GM21723 (cell line): ENCODE data around the gene RTN3.
"Not testable (repeated sequence)": the region's sequence is repeated elsewhere in the genome, so short reads cannot be mapped to it uniquely, and the experiment has no call there.

ENCODE experiments used
- ATAC-seq: cut with Tn5 transposase; IDR thresholded peaks from one replicate; pipeline ENCODE4 v1.9.1; 2021; ENCODE audit warnings: mild to moderate bottlenecking, moderate library complexity; ENCODE audit not compliant: unreplicated experiment

Gene RTN3

DNA sequence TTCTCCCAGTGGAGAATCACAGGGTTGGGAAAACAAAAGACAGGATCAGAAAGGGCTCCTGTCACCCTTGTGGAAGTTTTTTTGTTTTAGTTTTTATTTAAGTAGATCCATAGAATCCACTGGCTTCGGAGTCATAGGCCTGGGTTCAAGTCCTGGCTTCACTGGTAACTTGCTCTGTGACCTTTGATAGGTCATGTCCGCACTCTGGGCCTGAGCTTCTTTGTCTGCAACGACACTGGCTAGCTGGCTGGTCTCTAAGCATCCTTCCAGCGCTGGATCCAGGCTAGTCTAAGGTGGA lies 85.9 kb downstream of the RTN3 start:
- ATAC-seq = no peak

DNA sequence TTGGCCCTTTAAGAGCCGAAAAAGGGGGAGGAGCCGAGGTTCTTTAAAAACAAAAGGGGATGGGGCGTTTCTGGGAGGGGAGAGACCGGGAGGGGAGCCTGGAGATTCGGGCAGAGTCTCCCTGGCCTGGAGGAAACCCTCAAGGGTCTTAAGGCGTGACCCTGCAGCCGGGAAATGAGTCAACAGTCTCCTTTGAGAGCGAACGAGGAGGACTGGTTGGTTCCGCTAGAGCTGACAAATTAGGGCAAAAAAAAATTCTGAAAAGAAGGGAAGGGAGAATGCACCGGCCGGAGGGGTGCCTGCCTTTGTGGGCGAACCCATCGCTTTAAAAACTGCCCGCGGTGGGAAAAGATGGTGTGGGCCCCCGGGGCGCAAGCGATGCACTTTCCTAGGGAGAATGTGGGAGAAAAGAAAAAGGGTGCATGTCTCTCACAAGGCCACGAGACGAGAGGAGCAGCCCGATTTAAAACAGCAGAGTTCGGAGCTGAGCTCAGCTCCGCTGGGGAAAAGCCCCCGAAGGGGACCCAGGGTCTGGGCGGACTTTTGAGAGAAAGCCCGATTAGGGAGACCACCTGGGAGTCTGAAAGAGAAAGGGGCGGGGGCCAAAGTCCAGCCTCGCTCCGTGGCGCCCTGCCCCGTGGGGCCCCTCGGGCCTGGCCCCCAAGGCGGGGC lies 86.4 kb downstream of the RTN3 start:
- ATAC-seq = no peak

DNA sequence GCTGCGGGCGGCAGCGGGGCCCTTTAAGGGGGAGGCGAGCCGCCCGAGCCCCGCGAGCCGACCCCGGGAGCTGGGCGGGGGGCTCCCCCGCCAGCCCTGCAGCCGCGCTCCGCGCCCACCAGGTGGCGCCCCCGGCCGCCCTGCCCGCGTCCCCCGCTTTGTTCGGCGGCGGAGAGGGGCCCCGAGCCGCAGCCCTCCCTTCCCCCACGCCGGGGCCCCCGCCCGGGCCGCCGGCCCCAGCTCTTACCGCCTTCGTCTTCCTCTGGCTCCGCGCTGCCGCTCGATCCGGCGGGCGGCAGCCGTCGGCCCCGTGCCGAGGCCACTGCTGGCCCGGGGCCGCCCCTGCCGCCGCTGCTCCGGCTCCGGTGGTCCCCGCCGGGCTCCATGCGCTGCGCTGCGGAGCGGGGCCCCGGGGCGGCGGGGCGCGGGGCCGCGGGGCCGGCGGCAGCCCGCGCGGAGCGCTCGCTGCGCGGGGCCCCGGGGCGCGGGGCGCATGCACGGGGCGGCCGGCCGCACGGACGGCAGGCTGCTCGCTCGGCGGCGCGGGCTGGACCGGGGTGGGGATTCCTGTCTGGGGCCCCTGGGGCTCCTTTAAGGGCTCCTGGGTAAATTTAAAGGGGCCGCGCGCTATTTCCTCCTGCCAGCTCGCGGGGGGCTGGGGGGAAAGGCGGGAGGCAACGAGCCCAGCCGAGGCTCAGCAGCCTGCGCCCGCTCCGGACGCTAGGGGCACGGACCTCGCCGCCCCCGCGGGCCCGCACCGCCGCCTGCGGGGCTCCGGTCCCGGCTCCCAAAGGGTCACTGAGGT lies 87.1 kb downstream of the RTN3 start, which contains the start of gene ZFTA:
TSS of gene ZFTA (minus strand) at position 539 of the 805 bp plus-strand sequence. CDS start at position 386, 153 bp downstream.
- ATAC-seq = peak; percentile 52

DNA sequence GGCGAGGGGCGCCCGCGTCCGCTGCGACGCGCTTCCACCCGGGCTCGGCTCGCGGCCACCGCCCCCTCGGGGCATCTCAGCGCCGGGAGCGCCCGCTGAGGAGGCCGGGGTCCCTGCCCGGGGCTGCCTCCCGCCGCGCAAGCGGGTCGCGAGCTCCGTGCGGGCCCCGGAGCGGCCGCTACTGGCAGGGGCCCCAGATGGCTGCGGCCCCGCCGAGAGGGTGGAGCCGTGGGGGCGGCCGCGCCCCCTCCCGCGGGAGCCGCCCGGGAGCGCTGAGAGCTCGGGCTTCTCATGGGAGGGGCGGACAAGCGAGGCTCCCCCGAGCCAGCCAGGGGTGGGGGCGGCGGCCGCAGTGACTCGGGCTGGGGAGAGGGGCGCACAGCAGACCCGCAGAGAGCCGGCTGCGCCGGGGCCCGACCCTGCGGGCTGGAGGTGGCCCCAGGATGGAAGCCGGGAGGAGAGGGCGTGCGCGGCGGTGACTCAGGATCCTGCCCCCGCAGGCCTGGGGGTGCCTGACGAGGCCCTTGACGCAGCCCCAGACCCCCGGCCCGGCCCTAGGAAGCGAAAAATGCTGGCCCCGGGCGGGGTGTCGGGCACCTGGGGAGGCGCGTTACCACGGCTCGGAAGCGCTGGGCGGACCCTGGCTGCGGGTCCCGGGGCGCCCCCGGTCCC lies 87.9 kb downstream of the RTN3 start:
- ATAC-seq = peak; percentile 48

DNA sequence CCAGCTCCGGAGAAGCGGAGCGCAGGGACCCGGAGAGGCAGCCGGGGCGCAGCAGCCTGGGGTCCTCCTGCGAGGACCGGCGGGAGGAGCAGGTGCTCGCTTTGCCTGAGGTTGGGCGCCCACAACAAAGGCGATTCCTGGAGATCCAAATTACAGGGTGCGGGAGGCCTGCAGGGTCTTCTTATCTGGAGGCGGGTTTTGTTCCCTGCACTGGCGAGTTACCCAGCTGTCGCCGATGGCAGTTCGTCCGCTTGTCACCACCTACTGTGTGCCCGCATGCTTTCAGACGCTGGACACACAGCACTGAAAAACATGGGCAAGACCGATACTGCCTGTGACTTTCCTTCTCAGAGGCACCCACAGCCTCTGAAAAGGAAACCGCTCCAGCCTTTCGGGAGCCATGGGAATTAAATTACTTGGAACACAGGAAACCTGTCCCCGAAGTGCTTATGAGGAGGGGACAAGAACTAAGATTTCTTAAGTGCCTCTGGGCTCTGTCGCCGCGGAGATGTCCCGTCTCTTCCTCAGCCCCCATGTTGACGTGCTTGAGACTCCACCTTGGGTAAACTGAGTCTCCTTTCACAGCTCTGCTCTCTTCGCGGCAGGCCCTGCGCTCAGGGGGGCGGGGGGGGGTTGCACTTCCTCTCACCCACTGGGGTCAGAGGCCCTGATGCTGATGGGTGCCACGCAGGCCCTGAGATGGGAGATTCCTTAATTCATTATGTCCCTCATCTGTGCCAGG lies 88.6 kb downstream of the RTN3 start:
- no peak for ATAC-seq

DNA sequence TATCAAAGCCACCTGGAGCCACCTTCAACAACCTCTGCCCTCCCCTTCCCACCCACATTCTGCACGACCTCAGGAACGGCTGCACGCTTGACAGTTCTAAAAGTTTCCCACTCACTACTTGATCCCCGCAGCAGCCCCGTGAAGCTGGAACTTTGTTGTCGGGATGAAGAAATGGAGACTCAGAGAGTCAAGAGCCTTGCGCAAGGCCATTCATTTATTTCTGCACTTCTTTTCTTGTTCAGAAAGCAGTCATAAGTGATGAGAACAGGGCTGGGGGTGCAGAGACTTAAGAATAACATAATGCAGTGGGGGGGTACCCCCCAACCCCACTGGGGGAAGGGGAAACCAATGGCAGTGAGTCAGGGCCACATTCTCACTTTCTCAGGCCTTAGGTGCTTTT lies 89.5 kb downstream of the RTN3 start:
- ATAC-seq = no peak

DNA sequence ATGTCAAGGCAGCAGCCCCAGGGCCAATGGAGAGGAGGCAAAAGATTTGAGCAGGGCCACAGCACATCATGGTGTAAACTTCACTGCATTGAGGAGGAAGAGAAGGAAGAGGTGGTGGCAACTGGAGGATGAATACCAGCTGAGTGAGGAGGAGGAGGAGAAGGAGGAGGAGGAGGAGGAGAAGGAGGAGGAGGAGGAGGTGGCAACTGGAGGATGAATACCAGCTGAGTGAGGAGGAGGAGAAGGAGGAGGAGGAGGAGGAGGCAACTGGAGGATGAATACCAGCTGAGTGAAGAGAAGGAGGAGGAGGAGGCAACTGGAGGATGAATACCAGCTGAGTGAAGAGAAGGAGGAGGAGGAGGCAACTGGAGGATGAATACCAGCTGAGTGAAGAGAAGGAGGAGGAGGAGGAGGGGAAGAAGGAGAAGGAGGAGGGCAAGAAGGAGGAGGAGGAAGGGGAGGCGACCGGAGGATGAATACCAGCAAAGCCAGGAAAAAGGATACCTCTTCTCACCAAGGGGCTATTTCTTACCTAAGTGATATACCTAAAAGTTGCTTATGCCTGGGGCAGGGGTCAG lies 90.5 kb downstream of the RTN3 start:
- not testable (repeated sequence) for ATAC-seq

DNA sequence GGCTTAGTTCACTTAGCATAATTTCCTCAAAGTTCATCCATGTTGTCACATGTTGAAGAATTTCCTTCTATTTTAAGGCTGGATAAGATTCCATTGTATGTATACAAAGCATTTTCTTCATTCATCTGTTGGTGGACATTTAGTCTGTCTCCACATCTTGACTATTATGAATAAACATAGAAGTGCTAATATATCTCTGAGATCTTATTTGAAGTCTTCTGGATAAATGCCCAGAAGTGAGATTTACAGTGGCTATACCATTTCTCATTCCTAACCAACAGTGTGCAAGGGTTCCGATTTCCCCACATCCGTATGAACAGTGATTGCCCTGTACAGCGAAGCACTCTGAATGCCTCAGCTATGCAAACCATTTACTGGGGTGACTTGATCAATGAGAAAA lies 93.9 kb downstream of the RTN3 start:
- ATAC-seq = no peak

DNA sequence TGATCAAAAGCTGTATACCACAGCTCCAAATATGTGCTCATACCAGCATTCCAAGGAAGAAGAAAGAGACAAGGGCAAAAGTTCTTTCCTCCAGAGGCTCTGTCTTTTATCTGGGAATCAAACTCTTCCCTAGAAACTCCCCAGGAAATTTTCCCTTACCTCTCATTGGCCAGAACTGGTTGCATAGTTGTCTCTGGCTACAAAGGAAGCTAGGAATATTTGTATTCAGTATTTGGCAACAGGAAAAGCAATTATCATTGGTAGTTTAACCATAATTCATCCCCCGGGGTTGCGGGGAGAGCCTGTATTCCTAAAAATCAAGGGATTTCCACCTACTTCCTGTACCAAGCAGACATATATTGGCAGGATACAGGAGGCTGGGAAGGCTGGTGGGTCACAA lies 97.7 kb downstream of the RTN3 start:
- ATAC-seq = no peak

DNA sequence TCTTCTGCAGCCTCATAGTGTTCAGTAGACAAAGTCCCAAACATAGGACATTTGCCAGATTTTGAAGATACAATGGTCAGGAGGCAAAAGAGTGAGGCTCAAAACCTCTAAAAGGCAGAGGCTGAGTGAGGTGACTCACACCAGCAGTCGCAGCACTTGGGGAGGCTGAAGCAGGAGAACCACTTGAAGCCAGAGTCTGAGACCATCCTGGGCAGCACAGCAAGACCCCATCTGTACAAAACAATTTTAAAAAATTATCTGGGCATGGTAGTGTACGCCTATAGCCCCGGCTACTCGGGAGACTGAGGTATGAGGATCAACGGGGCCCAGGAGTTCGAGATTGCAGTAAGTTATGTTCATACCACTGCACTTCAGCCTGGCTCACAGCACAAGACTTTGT lies 101.4 kb downstream of the RTN3 start:
- no peak for ATAC-seq

DNA sequence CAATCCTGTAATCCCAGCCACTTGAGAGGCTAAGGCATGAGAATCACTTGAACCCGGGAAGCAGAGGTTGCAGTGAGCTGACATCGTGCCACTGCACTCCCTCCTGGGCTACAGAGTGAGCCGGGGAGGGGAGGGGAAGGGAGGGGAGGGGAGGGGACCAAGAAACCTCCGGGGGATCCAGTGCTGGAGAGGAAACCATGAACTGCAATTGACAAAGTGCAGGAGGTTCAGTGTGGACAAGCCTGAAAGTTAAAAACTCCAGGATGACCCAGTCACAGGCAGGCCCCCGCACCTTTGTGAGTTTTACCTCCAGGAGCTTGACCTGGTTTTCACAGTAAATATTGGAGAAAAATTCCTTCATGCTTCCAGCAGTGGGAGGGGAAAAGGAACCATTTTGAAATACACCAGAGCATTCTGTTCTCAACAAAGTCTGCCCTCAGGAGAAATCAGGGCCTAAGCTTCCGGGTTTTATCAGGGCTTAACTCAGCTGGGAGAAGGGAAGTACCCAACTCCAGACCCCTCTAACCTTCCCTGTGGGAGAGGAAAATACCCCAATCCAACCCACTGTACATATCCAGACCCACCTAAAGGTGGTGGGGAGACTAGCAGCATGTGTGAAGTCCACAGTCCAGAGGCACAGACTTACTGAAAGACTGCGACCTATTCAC lies 102.8 kb downstream of the RTN3 start:
- no peak for ATAC-seq

DNA sequence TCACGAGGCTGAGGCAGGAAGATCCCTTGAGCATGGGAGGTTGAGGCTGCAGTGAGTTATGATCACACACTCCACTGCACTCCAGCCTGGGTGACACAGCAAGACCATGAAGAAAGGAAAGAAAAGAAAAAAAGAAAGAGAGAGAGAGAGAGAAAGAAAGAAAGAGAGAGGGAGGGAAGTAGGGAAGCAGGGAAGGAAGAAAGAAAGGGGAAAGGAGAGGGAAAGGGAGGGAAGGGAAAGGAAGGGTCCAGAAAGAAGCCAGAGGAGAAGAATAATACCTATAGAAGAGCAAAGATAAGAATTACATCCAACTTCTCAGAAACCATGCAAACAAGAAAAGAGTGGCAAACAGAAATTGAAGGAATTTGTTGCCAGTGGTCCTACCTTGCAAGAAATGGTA lies 104.5 kb downstream of the RTN3 start:
- ATAC-seq = no peak

DNA sequence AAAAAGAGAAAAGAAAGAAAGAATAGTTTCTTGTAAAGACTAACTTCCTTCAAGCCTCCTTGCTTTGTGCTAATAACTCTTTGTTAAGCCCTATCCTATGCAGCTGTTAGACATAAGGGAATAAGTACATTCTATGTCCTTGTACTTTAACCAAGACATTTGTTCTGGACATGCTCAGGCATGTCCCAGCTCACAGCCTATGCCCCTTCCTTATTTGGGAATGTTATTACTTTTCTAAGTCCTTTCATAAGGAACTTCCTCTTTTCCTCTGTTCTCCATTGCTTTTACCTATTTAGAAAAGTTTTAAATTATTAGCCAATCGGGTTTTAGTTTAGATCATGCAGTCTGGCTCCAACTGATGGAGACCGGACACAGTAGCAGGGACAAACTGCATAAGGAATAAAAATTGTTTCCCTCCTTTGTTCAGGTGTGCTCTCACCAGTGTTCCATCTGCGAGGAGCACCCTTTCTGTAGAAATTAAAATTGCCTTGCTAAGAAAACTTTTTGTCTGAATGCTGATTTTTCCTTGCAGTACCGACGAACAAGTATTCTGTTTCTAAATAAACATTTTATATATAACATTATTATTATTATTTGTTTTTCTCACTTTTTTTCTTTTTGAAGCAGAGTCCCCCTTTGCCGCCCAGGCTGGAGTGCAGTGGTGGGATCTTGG lies 110.3 kb downstream of the RTN3 start:
- no peak for ATAC-seq

DNA sequence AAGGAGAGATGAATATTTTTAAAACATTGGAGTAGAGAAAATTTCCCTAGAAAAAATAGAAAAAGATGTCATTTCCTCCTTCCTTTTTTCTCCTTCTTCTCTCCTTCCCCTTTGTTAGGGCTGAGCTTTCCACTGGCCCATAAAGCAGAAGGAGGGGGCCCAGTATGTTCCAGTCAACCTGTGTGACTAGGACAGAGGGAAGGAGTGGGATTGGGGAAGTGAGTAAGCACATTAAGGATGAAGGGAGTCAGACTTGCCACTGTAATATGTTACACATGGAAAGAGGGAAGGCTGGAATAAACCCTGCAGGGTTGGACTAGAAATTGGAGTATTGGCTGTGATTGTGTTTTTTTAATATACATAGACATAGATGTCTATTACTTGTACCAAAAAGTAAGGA lies 111.9 kb downstream of the RTN3 start:
- no peak for ATAC-seq

DNA sequence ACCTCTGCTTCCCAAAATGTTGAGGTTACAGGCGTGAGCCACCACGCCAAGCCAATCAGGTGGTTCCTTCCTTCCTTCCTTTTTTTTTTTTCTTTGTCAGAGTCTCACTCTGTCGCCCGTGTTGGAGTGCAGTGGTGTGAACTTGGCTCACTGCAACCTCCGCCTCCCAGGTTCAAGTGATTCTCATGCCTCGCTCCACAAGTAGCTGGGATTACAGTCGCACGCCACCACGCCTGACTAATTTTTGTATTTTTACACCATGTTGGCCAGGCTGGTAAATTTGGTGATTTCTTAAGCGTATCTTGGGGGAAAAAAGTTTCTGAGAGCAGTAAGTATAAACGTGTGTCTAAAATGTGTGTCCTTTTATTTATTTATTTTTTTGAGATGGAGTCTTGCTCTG lies 113.8 kb downstream of the RTN3 start:
- ATAC-seq = no peak

DNA sequence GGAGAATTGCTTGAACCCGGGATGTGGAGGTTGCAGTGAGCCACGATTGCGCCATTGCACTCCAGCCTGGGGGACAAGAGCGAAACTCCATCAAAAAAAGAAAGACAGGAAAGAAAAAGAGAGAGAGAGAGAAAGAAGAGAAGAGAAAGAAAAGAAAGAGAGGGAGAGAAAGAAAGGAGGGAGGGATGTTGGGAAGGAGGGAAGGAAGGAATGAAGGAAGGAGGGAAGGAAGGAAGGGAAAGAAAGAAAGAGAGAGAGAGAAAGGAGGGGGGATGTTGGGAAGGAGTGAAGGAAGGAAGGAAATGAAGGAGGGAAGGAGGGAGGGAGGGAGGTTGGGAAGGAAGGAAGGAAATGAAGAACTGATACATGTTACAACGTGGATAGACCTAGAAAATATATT lies 119.6 kb downstream of the RTN3 start:
- ATAC-seq = no peak

DNA sequence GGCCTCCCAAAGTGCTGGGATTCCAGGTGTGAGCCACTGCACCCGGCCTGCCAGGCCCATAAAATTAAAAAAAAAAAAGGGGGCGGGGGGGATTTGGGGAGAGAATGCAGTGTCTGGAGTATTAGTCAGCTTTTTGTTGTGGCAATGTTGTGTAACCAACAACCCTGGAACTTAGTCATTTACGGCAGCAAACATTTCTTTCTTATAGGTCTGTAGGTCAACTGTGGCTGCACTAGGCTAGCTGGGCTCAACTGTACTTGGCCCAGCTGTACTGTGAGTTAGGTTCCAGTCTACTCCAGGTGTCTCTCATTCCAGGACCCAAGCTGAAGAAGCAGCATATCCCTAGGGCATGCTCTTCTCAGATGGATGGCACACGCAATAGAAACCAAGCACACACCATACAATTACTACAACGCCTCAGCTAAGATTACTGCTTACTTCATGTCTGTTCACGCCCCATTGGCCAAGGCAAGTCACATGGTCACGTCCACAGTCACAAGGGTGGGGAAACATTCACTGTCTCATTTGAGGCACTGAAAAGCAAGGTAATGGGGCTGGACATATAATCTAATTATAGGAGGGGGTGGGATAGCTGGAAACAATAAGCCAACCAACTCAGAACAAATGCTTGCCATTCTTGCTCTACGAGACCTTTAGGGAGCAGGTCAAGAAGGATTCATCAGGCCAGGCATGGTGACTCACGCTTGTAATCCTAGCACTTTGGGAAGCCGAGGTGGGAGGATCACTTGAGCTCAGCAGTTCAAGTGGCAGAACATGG lies 121.5 kb downstream of the RTN3 start:
- no peak for ATAC-seq

DNA sequence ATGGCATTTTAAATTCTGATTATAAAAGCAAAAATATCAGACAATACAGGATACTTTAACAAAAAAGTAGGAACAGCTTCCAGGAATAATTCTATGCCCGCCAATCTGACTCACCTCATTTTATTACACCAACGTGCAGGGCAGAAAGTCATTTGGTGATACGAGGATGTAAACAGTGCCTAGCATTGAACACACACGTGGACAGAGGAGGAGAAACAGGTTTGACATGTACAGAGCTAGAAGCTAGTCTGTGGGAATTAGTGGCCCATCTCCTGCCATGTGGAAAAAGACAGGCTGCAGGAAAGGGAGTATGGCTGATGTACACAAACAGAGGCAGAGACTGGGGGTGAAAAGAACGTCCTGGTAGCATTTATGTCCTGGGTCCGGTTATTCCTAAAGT lies 123.0 kb downstream of the RTN3 start:
- ATAC-seq = no peak

DNA sequence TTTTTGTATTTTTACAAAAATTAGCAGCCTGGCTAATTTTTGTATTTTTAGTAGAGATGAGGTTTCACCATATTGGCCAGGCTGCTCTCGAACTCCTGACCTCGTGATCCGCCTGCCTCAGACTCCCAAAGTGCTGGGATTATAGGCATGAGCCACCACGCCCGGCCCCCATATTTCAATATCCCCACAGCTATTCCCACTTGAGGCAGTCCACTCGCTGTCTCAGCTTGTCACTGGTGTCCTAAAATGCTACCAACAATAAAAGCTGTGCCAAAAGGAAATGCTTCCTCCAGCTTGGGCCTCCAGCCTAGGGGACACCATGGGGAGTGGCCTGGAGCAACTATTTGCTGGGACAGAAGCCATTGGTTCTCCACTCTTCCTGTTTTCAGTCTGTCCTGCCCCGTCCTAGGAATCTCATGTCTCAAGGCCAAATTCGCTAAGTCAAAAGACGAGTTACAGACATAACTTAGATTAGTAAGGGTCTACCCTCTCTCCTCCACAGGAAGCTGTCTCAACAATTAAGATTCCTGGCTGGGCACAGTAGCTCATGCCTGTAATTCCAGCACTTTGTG lies 124.6 kb downstream of the RTN3 start:
- ATAC-seq = no peak
